MM.1S (cell line): Measurements from ENCODE around the gene ZNF680.
"Not testable (repeated sequence)": the region's sequence is repeated elsewhere in the genome, so short reads cannot be mapped to it uniquely, and the experiment has no call there.

ENCODE experiments used
- EZH2 ChIP-seq: fragments of 300-600 bp; sonication (generic); optimal IDR thresholded peaks from 2 replicates; pipeline ENCODE3; 2017; ENCODE audit warnings: low read depth, mild to moderate bottlenecking, antibody characterized with exemption, low read length, mixed read lengths
- TF ChIP-seq, protein P1 (sequence below): fragments of 300-600 bp; sonication (generic); IDR thresholded peaks from 2 replicates; pipeline ENCODE4 v1.5.1; 2016; ENCODE audit warnings: antibody characterized with exemption, low read length, mixed read lengths

DNA sequence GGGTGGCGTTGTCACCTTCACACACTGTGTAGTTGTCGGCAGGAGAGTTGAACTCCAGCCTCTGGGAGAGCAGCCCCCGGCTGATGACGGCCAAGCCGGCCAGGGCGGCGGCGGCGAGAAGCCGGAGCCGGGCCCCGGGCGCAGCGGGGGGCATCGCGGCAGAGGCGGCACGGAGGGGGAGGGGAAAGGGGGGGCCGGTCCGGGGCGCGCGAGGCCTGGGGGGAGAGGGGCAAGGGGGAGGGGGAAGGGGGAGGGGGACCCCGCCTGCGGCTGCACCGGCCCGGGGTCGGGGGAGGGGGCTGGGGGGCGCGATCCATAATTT lies 7.4 kb upstream of the ZNF680 start:
- TF ChIP-seq, protein P1, sequence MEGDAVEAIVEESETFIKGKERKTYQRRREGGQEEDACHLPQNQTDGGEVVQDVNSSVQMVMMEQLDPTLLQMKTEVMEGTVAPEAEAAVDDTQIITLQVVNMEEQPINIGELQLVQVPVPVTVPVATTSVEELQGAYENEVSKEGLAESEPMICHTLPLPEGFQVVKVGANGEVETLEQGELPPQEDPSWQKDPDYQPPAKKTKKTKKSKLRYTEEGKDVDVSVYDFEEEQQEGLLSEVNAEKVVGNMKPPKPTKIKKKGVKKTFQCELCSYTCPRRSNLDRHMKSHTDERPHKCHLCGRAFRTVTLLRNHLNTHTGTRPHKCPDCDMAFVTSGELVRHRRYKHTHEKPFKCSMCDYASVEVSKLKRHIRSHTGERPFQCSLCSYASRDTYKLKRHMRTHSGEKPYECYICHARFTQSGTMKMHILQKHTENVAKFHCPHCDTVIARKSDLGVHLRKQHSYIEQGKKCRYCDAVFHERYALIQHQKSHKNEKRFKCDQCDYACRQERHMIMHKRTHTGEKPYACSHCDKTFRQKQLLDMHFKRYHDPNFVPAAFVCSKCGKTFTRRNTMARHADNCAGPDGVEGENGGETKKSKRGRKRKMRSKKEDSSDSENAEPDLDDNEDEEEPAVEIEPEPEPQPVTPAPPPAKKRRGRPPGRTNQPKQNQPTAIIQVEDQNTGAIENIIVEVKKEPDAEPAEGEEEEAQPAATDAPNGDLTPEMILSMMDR: not testable (repeated sequence)
- TF ChIP-seq EZH2: not testable (repeated sequence)
